ENCODE measurements around the gene MYOM1.

DNA sequence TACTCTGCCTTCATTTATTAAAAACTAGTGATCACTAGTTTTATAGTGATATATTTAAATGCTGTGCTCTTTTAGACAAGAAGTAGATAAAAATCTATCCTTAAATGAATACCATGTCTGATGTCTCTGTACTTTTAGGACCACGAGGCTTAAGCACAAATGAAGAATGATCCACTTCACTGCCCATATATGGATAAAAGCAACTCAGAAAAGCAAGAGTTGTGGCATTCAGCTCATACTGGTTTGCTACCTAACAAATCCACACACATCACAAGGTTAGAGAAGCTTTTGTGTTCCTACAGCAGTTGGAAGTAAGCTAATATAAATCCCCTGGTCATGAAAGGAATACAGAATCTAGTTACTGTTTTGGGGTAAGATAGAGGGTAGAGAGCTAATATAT lies 134.2 kb downstream of the MYOM1 start:
- TF ChIP-seq, protein P1, sequence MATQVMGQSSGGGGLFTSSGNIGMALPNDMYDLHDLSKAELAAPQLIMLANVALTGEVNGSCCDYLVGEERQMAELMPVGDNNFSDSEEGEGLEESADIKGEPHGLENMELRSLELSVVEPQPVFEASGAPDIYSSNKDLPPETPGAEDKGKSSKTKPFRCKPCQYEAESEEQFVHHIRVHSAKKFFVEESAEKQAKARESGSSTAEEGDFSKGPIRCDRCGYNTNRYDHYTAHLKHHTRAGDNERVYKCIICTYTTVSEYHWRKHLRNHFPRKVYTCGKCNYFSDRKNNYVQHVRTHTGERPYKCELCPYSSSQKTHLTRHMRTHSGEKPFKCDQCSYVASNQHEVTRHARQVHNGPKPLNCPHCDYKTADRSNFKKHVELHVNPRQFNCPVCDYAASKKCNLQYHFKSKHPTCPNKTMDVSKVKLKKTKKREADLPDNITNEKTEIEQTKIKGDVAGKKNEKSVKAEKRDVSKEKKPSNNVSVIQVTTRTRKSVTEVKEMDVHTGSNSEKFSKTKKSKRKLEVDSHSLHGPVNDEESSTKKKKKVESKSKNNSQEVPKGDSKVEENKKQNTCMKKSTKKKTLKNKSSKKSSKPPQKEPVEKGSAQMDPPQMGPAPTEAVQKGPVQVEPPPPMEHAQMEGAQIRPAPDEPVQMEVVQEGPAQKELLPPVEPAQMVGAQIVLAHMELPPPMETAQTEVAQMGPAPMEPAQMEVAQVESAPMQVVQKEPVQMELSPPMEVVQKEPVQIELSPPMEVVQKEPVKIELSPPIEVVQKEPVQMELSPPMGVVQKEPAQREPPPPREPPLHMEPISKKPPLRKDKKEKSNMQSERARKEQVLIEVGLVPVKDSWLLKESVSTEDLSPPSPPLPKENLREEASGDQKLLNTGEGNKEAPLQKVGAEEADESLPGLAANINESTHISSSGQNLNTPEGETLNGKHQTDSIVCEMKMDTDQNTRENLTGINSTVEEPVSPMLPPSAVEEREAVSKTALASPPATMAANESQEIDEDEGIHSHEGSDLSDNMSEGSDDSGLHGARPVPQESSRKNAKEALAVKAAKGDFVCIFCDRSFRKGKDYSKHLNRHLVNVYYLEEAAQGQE (IDR thresholded peaks at IDR 0.05; ENCODE audit: insufficient read depth in 1 of 2, low read depth in 2 of 2, low read length in 2 of 2), result no peak
- TF ChIP-seq POLR2AphosphoS5 (IDR thresholded peaks at IDR 0.05; ENCODE audit: low read depth, low read length), result no peak
- no peak for TF ChIP-seq SIN3A (IDR thresholded peaks at IDR 0.05; ENCODE audit: borderline replicate concordance, insufficient read depth, low read length)
